Keratinocyte (primary cell): ENCODE measurements around the gene C6orf132. TPM values are rescaled to one million over a fixed set of nuclear protein-coding genes. Genes with fewer than 3 reads are reported as not detected.

Experiments used
- DNase-seq: peaks from one replicate; pipeline ENCODE4 v3.0.0-alpha.2; 2011; ENCODE audit warnings: low read depth, missing footprints, low spot score
- FAIRE-seq: peaks from 2 replicates; lab custom pipeline; 2011; peaks lifted over from hg19 to GRCh38; lab: Jason Lieb, UNC
- H2AFZ ChIP-seq: 2 replicates; pipeline ENCODE4 v1.6.0; 2012; ENCODE audit warnings: low read length, control low read depth, inconsistent platforms; ENCODE audit not compliant: control insufficient read depth
- H3K27ac ChIP-seq: 2 replicates; pipeline ENCODE4 v1.5.1; 2011; ENCODE audit warnings: low read length; ENCODE audit not compliant: control insufficient read depth, insufficient read depth
- H3K27me3 ChIP-seq: 3 replicates; pipeline ENCODE4 v1.6.0; 2011; ENCODE audit warnings: low read length; ENCODE audit not compliant: control insufficient read depth, insufficient read depth; ENCODE audit errors: extremely low read depth
- H3K36me3 ChIP-seq, 2 experiments: 2 replicates in 1 of 2; 3 replicates in 1 of 2; pipeline ENCODE4 v1.5.1; 2011; ENCODE audit warnings: low read length in 2 of 2, mild to moderate bottlenecking in 1 of 2; ENCODE audit not compliant: control insufficient read depth in 2 of 2, insufficient read depth in 2 of 2; ENCODE audit errors: extremely low read depth in 1 of 2
- H3K4me1 ChIP-seq: 3 replicates; pipeline ENCODE4 v1.5.1; 2011; ENCODE audit warnings: low read length; ENCODE audit not compliant: control insufficient read depth, insufficient read depth; ENCODE audit errors: extremely low read depth
- H3K4me2 ChIP-seq: 3 replicates; pipeline ENCODE4 v1.6.0; 2011; ENCODE audit warnings: low read depth, low read length; ENCODE audit not compliant: control insufficient read depth, insufficient read depth; ENCODE audit errors: extremely low read depth
- H3K4me3 ChIP-seq, 3 experiments: fragments of 200-600 bp in 1 of 3; sonication (generic) in 1 of 3; 2 replicates in 2 of 3; 3 replicates in 1 of 3; pipeline ENCODE4 v1.5.1; 2011 to 2016; ENCODE audit warnings: low read length in 3 of 3, mild to moderate bottlenecking in 3 of 3, control low read depth in 2 of 3, inconsistent platforms in 1 of 3, low read depth in 1 of 3, mixed read lengths in 1 of 3, mixed run types in 1 of 3, moderate library complexity in 1 of 3; ENCODE audit not compliant: control insufficient read depth in 2 of 3, insufficient read depth in 2 of 3; ENCODE audit errors: extremely low read depth in 1 of 3
- H3K79me2 ChIP-seq: 2 replicates; pipeline ENCODE4 v1.6.0; 2012; ENCODE audit warnings: low read length; ENCODE audit not compliant: control insufficient read depth, insufficient read depth
- H3K9ac ChIP-seq: 3 replicates; pipeline ENCODE4 v1.6.0; 2011; ENCODE audit warnings: low read length; ENCODE audit not compliant: control insufficient read depth, insufficient read depth; ENCODE audit errors: extremely low read depth
- H3K9me1 ChIP-seq: 3 replicates; pipeline ENCODE4 v1.6.0; 2011; ENCODE audit warnings: low read length; ENCODE audit not compliant: control insufficient read depth, insufficient read depth; ENCODE audit errors: extremely low read depth
- H3K9me3 ChIP-seq: 2 replicates; pipeline ENCODE4 v1.5.1; 2012; ENCODE audit warnings: low read depth, low read length; ENCODE audit not compliant: control insufficient read depth
- H4K20me1 ChIP-seq: 3 replicates; pipeline ENCODE4 v1.6.0; 2011; ENCODE audit warnings: low read length; ENCODE audit not compliant: control insufficient read depth, insufficient read depth; ENCODE audit errors: extremely low read depth
- CTCF ChIP-seq, 3 experiments: IDR thresholded peaks in 1 of 3; conservative IDR thresholded peaks in 1 of 3; optimal IDR thresholded peaks in 1 of 3; 2 replicates in 2 of 3; 3 replicates in 1 of 3; pipeline versions ENCODE3 to v1.5.1; 2011; ENCODE audit warnings: low read length in 3 of 3, mild to moderate bottlenecking in 3 of 3, moderate library complexity in 2 of 3, control low read depth in 1 of 3, inconsistent platforms in 1 of 3; ENCODE audit not compliant: insufficient read depth in 2 of 3; ENCODE audit errors: extremely low read depth in 1 of 3
- EZH2 ChIP-seq: IDR thresholded peaks from one replicate; pipeline ENCODE4 v1.6.1; 2012; ENCODE audit warnings: inconsistent platforms, mild to moderate bottlenecking, low read length, moderate library complexity
- dilution Hi-C: fragments of 300-500 bp; cut with MboI; formaldehyde crosslinking; loops from one replicate; pipeline ENCODE4 v1.7.0; 2020; ENCODE audit warnings: low sequenced_read_pairs; ENCODE audit not compliant: extremely low pct_ligation_motif_present
- polyA plus RNA-seq, 5 experiments: library from polyadenylated mRNA; depleted of rRNA in 3 of 5; stranded (reverse) in 3 of 5; stranded (forward) in 1 of 5; unstranded in 1 of 5; fragments of >200 nt; gene quantifications; 1 replicate in 1 of 5; 2 replicates in 3 of 5; 3 replicates in 1 of 5; pipeline versions ENCODE4 v1.2.1 to v1.2.3, GENCODE V29; 2011 to 2012; ENCODE audit warnings: missing spikeins in 2 of 5, low read depth in 1 of 5, low replicate concordance in 1 of 5

Gene C6orf132
- polyA plus RNA-seq, 1 donor (not counting 4 experiments of a cell fraction or from before 2014, with no cell fraction given) = 11.8 TPM

DNA sequence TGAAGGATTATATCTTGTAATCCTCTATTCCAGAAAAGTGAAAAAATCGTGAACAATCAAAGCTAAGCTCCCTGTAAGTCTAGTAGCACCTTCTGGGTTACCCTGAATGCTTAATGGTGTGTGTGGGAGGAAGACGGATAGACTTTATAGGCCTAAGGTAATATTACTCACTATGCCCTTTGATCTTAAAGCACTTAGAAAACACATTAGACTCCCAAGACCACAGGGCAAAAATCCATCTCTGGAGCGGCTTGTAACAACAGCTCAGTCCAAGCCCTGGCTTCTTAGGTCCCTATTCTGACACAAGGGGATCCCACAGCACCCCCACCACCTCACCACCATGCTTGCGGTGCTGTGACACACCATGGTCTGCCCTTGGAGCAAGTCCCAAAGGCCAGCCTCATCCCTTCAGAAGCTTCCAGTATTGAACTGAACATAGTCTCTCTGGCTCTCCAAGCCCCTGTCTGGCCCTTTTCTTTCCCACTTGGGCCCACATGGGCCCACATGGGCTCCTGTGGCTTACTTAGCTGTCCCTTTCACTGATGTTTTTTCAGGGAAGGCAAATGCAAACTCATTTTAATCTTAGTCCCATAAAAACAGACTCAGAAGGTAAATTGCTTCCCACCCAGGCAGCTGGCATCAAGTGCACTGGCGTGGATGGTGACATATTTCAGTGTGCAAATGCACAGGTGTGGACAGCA, 28.3 kb downstream of the C6orf132 start:
- dilution Hi-C loops = no loop called here

GRCh38 chr6:42112351-42112750, 30.1 kb downstream of the C6orf132 start:
- no peak overlapping the region for H3K9ac ChIP-seq
- H3K36me3 ChIP-seq = peaks cover 16 to 27% of the 10 kb centered on the region in 2 experiments
- H4K20me1 ChIP-seq = peaks cover 3% of the 10 kb centered on the region
- no peaks in the 10 kb centered on the region for H3K27me3 ChIP-seq
- H3K79me2 ChIP-seq = peaks cover 12% of the 10 kb centered on the region
- H3K27ac ChIP-seq = no peak overlapping the region
- no peak for TF ChIP-seq CTCF (optimal IDR thresholded peaks at IDR 0.05 in 1 of 3, IDR thresholded peaks at IDR 0.05 in 1 of 3, conservative IDR thresholded peaks at IDR 0.05 in 1 of 3; ENCODE audit: extremely low read depth in 1 of 3, insufficient read depth in 2 of 3, low read length in 3 of 3)
- TF ChIP-seq EZH2 = no peak
- dilution Hi-C loops = no loop called here
- no peak overlapping the region for H2AFZ ChIP-seq
- H3K4me2 ChIP-seq = no peak overlapping the region
- peaks cover 4% of the 10 kb centered on the region for H3K9me1 ChIP-seq
- no peaks in the 10 kb centered on the region for H3K9me3 ChIP-seq
- FAIRE-seq (no peak), DNase-seq (no peak)
- no peak overlapping the region for H3K4me3 ChIP-seq
- H3K4me1 ChIP-seq = peaks cover 7% of the 10 kb centered on the region

More for the DNA sequence above, 28.3 kb downstream of the C6orf132 start:
- Histone ChIP-seq H3K9ac (no peak overlapping the region), H3K27ac (no peak overlapping the region), H3K9me3 (no peaks in the 10 kb centered on the region), H3K4me3 (no peak overlapping the region), H3K79me2 (peaks cover 12% of the 10 kb centered on the region), H3K4me1 (peaks cover 17% of the 10 kb centered on the region), H3K9me1 (peaks cover 4% of the 10 kb centered on the region), H4K20me1 (peaks cover 3% of the 10 kb centered on the region), H3K27me3 (no peaks in the 10 kb centered on the region), H3K36me3 (peaks cover 13 to 22% of the 10 kb centered on the region in 2 experiments), H3K4me2 (no peak overlapping the region), H2AFZ (no peak overlapping the region)
- DNase-seq = no peak
- TF ChIP-seq EZH2 (no peak), CTCF (optimal IDR thresholded peaks at IDR 0.05 in 1 of 3, IDR thresholded peaks at IDR 0.05 in 1 of 3, conservative IDR thresholded peaks at IDR 0.05 in 1 of 3; ENCODE audit: extremely low read depth in 1 of 3, insufficient read depth in 2 of 3, low read length in 3 of 3) (no peak)
- no peak for FAIRE-seq
